Keratinocyte (primary cell): ENCODE data around the gene GPR107. TPM values are rescaled to one million over a fixed set of nuclear protein-coding genes. Genes with fewer than 3 reads are reported as not detected.
A peak's percentile ranks its signal among the peaks of the same experiment; 100 is the strongest.

Experiments used
- DNase-seq: peaks from one replicate; pipeline ENCODE4 v3.0.0-alpha.2; 2011; ENCODE audit warnings: low read depth, missing footprints, low spot score
- FAIRE-seq: peaks from 2 replicates; lab custom pipeline; 2011; peaks lifted over from hg19 to GRCh38; lab: Jason Lieb, UNC
- H2AFZ ChIP-seq: 2 replicates; pipeline ENCODE4 v1.6.0; 2012; ENCODE audit warnings: low read length, control low read depth, inconsistent platforms; ENCODE audit not compliant: control insufficient read depth
- H3K27ac ChIP-seq: 2 replicates; pipeline ENCODE4 v1.5.1; 2011; ENCODE audit warnings: low read length; ENCODE audit not compliant: control insufficient read depth, insufficient read depth
- H3K27me3 ChIP-seq: 3 replicates; pipeline ENCODE4 v1.6.0; 2011; ENCODE audit warnings: low read length; ENCODE audit not compliant: control insufficient read depth, insufficient read depth; ENCODE audit errors: extremely low read depth
- H3K36me3 ChIP-seq, 2 experiments: 2 replicates in 1 of 2; 3 replicates in 1 of 2; pipeline ENCODE4 v1.5.1; 2011; ENCODE audit warnings: low read length in 2 of 2, mild to moderate bottlenecking in 1 of 2; ENCODE audit not compliant: control insufficient read depth in 2 of 2, insufficient read depth in 2 of 2; ENCODE audit errors: extremely low read depth in 1 of 2
- H3K4me1 ChIP-seq: 3 replicates; pipeline ENCODE4 v1.5.1; 2011; ENCODE audit warnings: low read length; ENCODE audit not compliant: control insufficient read depth, insufficient read depth; ENCODE audit errors: extremely low read depth
- H3K4me2 ChIP-seq: 3 replicates; pipeline ENCODE4 v1.6.0; 2011; ENCODE audit warnings: low read depth, low read length; ENCODE audit not compliant: control insufficient read depth, insufficient read depth; ENCODE audit errors: extremely low read depth
- H3K4me3 ChIP-seq, 3 experiments: fragments of 200-600 bp in 1 of 3; sonication (generic) in 1 of 3; 2 replicates in 2 of 3; 3 replicates in 1 of 3; pipeline ENCODE4 v1.5.1; 2011 to 2016; ENCODE audit warnings: low read length in 3 of 3, mild to moderate bottlenecking in 3 of 3, control low read depth in 2 of 3, inconsistent platforms in 1 of 3, low read depth in 1 of 3, mixed read lengths in 1 of 3, mixed run types in 1 of 3, moderate library complexity in 1 of 3; ENCODE audit not compliant: control insufficient read depth in 2 of 3, insufficient read depth in 2 of 3; ENCODE audit errors: extremely low read depth in 1 of 3
- H3K79me2 ChIP-seq: 2 replicates; pipeline ENCODE4 v1.6.0; 2012; ENCODE audit warnings: low read length; ENCODE audit not compliant: control insufficient read depth, insufficient read depth
- H3K9ac ChIP-seq: 3 replicates; pipeline ENCODE4 v1.6.0; 2011; ENCODE audit warnings: low read length; ENCODE audit not compliant: control insufficient read depth, insufficient read depth; ENCODE audit errors: extremely low read depth
- H3K9me1 ChIP-seq: 3 replicates; pipeline ENCODE4 v1.6.0; 2011; ENCODE audit warnings: low read length; ENCODE audit not compliant: control insufficient read depth, insufficient read depth; ENCODE audit errors: extremely low read depth
- H3K9me3 ChIP-seq: 2 replicates; pipeline ENCODE4 v1.5.1; 2012; ENCODE audit warnings: low read depth, low read length; ENCODE audit not compliant: control insufficient read depth
- H4K20me1 ChIP-seq: 3 replicates; pipeline ENCODE4 v1.6.0; 2011; ENCODE audit warnings: low read length; ENCODE audit not compliant: control insufficient read depth, insufficient read depth; ENCODE audit errors: extremely low read depth
- CTCF ChIP-seq, 3 experiments: IDR thresholded peaks in 1 of 3; conservative IDR thresholded peaks in 1 of 3; optimal IDR thresholded peaks in 1 of 3; 2 replicates in 2 of 3; 3 replicates in 1 of 3; pipeline versions ENCODE3 to v1.5.1; 2011; ENCODE audit warnings: low read length in 3 of 3, mild to moderate bottlenecking in 3 of 3, moderate library complexity in 2 of 3, control low read depth in 1 of 3, inconsistent platforms in 1 of 3; ENCODE audit not compliant: insufficient read depth in 2 of 3; ENCODE audit errors: extremely low read depth in 1 of 3
- EZH2 ChIP-seq: IDR thresholded peaks from one replicate; pipeline ENCODE4 v1.6.1; 2012; ENCODE audit warnings: inconsistent platforms, mild to moderate bottlenecking, low read length, moderate library complexity
- dilution Hi-C: fragments of 300-500 bp; cut with MboI; formaldehyde crosslinking; loops from one replicate; pipeline ENCODE4 v1.7.0; 2020; ENCODE audit warnings: low sequenced_read_pairs; ENCODE audit not compliant: extremely low pct_ligation_motif_present
- polyA plus RNA-seq, 5 experiments: library from polyadenylated mRNA; depleted of rRNA in 3 of 5; stranded (reverse) in 3 of 5; stranded (forward) in 1 of 5; unstranded in 1 of 5; fragments of >200 nt; gene quantifications; 1 replicate in 1 of 5; 2 replicates in 3 of 5; 3 replicates in 1 of 5; pipeline versions ENCODE4 v1.2.1 to v1.2.3, GENCODE V29; 2011 to 2012; ENCODE audit warnings: missing spikeins in 2 of 5, low read depth in 1 of 5, low replicate concordance in 1 of 5

The GPR107 gene
- polyA plus RNA-seq, 1 donor (not counting 4 experiments of a cell fraction or from before 2014, with no cell fraction given): 27.3 TPM

- FAIRE-seq (no peak), DNase-seq (no peak)
- Histone ChIP-seq H3K4me3 (no peak overlapping the region), H3K27me3 (no peaks in the 10 kb centered on the region), H3K36me3 (no peaks in the 10 kb centered on the region), H3K27ac (no peak overlapping the region), H3K4me1 (peaks cover 30% of the 10 kb centered on the region), H4K20me1 (peaks cover 6% of the 10 kb centered on the region), H3K4me2 (peak overlapping the region; percentile 22), H3K9ac (no peak overlapping the region), H3K9me1 (peaks cover 2% of the 10 kb centered on the region), H2AFZ (no peak overlapping the region), H3K9me3 (no peaks in the 10 kb centered on the region), H3K79me2 (peaks cover 8% of the 10 kb centered on the region)
- TF ChIP-seq EZH2: no peak
- no peak for TF ChIP-seq CTCF (optimal IDR thresholded peaks at IDR 0.05 in 1 of 3, IDR thresholded peaks at IDR 0.05 in 1 of 3, conservative IDR thresholded peaks at IDR 0.05 in 1 of 3; ENCODE audit: extremely low read depth in 1 of 3, insufficient read depth in 2 of 3, low read length in 3 of 3)
- dilution Hi-C loops: no loop called here
Observed at GRCh38 chr9:130024597-130024994, 29.1 kb upstream of the GPR107 start.

GRCh38 chr9:130026583-130027340, 26.9 kb upstream of the GPR107 start:
- Histone ChIP-seq H3K27me3 (no peaks in the 10 kb centered on the region), H2AFZ (no peak overlapping the region), H3K79me2 (peaks cover 10% of the 10 kb centered on the region), H3K9ac (no peak overlapping the region), H3K36me3 (no peaks in the 10 kb centered on the region), H3K4me1 (peaks cover 35% of the 10 kb centered on the region), H4K20me1 (peaks cover 6% of the 10 kb centered on the region), H3K9me1 (peaks cover 2% of the 10 kb centered on the region), H3K4me2 (no peak overlapping the region), H3K4me3 (no peak overlapping the region), H3K27ac (no peak overlapping the region), H3K9me3 (no peaks in the 10 kb centered on the region)
- no peak for DNase-seq
- FAIRE-seq: no peak
- TF ChIP-seq EZH2: no peak
- no peak for TF ChIP-seq CTCF (optimal IDR thresholded peaks at IDR 0.05 in 1 of 3, IDR thresholded peaks at IDR 0.05 in 1 of 3, conservative IDR thresholded peaks at IDR 0.05 in 1 of 3; ENCODE audit: extremely low read depth in 1 of 3, insufficient read depth in 2 of 3, low read length in 3 of 3)
- dilution Hi-C loops: no loop called here
